Smooth muscle cell (in vitro differentiated cells): ENCODE results near the gene AP1M2. TPM values are rescaled to one million over a fixed set of nuclear protein-coding genes. Genes with fewer than 3 reads are reported as not detected.
A peak's percentile ranks its signal among the peaks of the same experiment; 100 is the strongest.

ENCODE experiments used
- DNase-seq: peaks from one replicate; lab custom pipeline; 2025; ENCODE audit not compliant: unreplicated experiment; lab: John Stamatoyannopoulos, UW
- H2AFZ ChIP-seq: fragments of 200-600 bp; sonication (generic); 2 replicates; pipeline ENCODE4 v1.6.0; 2016; ENCODE audit warnings: antibody characterized with exemption, low read depth, mild to moderate bottlenecking
- H3F3A ChIP-seq: fragments of 200-600 bp; sonication (generic); 2 replicates; pipeline ENCODE4 v1.6.0; 2017; ENCODE audit warnings: antibody characterized with exemption, low read depth
- H3K27ac ChIP-seq: fragments of 200-600 bp; sonication (generic); 2 replicates; pipeline ENCODE4 v1.5.1; 2016; ENCODE audit warnings: low read depth, mild to moderate bottlenecking
- H3K27me3 ChIP-seq: fragments of 200-600 bp; sonication (generic); 2 replicates; pipeline ENCODE4 v1.6.1; 2016; ENCODE audit warnings: low read depth, mild to moderate bottlenecking
- H3K36me3 ChIP-seq: fragments of 200-600 bp; sonication (generic); 2 replicates; pipeline ENCODE4 v1.5.1; 2016; ENCODE audit warnings: low read depth
- H3K4me1 ChIP-seq: fragments of 200-600 bp; sonication (generic); 2 replicates; pipeline ENCODE4 v1.5.1; 2016; ENCODE audit warnings: low read depth
- H3K4me2 ChIP-seq: fragments of 200-600 bp; sonication (generic); 2 replicates; pipeline ENCODE4 v1.6.0; 2016; ENCODE audit warnings: mild to moderate bottlenecking
- H3K4me3 ChIP-seq: fragments of 200-600 bp; sonication (generic); 2 replicates; pipeline ENCODE4 v1.5.1; 2016; ENCODE audit warnings: mild to moderate bottlenecking
- H3K79me2 ChIP-seq: fragments of 200-600 bp; sonication (generic); 2 replicates; pipeline ENCODE4 v1.6.0; 2016; ENCODE audit warnings: low read depth, mild to moderate bottlenecking
- H3K9ac ChIP-seq: fragments of 200-600 bp; sonication (generic); 2 replicates; pipeline ENCODE4 v1.6.0; 2016; ENCODE audit warnings: low read depth
- H3K9me3 ChIP-seq: fragments of 200-600 bp; sonication (generic); replicated peaks from 2 replicates; pipeline ENCODE4 v1.5.1; 2016; ENCODE audit warnings: low read depth
- H4K20me1 ChIP-seq: fragments of 200-600 bp; sonication (generic); 2 replicates; pipeline ENCODE4 v1.6.0; 2016; ENCODE audit warnings: low read depth
- WGBS: methylation state at CpG from one replicate; pipeline ENCODE4 v1.1.7; 2016; ENCODE audit warnings: low lambda C conversion rate; 5-methylcytosine and 5-hydroxymethylcytosine counted together
- polyA plus RNA-seq: library from polyadenylated mRNA; unstranded; fragments of >200 nt; fragmentation: Nextera tagmentation; extraction: Ambion mirVana; gene quantifications from 2 replicates; pipeline ENCODE4 v1.2.1, GENCODE V29; 2016
- total RNA-seq: library from RNA; depleted of rRNA; stranded (reverse); fragments of >200 nt; gene quantifications from 2 replicates; pipeline ENCODE4 v1.2.3, GENCODE V29; 2014
- TF ChIP-seq, protein P1 (sequence below): fragments of 200-600 bp; sonication (generic); IDR thresholded peaks from 2 replicates; pipeline ENCODE4 v1.5.1; 2017; ENCODE audit warnings: borderline replicate concordance, mild to moderate bottlenecking, antibody characterized with exemption; ENCODE audit not compliant: insufficient read depth, poor library complexity, severe bottlenecking

AP1M2 gene
- total and polyA plus RNA-seq, 2 experiments from 2014 or later: 8.8 to 37.1 TPM

DNA sequence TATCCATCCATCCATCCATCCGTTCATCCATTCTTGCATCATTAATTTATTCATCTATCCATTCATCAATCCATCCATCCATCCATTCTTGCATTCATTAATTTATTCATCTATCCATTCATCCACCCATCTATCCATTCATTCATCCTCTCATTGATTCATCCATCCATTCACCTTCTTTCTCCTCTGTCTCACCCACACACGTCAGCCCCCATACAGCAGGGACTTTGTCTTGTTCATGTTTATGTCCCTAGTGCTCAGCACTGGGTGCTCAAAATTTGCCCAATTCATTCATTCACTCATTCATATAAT, 683 bp upstream of the AP1M2 start:
- no peak for DNase-seq
- Histone ChIP-seq H3K27ac (no peak overlapping the region), H3K79me2 (no peaks in the 10 kb centered on the region), H3K4me2 (no peak overlapping the region), H2AFZ (no peak overlapping the region), H3K9ac (no peak overlapping the region), H3F3A (no peaks in the 10 kb centered on the region), H3K36me3 (no peaks in the 10 kb centered on the region), H3K27me3 (peaks cover 22% of the 10 kb centered on the region), H3K9me3 (no peaks in the 10 kb centered on the region), H3K4me1 (no peaks in the 10 kb centered on the region), H4K20me1 (no peaks in the 10 kb centered on the region), H3K4me3 (no peak overlapping the region)
- TF ChIP-seq, protein P1, sequence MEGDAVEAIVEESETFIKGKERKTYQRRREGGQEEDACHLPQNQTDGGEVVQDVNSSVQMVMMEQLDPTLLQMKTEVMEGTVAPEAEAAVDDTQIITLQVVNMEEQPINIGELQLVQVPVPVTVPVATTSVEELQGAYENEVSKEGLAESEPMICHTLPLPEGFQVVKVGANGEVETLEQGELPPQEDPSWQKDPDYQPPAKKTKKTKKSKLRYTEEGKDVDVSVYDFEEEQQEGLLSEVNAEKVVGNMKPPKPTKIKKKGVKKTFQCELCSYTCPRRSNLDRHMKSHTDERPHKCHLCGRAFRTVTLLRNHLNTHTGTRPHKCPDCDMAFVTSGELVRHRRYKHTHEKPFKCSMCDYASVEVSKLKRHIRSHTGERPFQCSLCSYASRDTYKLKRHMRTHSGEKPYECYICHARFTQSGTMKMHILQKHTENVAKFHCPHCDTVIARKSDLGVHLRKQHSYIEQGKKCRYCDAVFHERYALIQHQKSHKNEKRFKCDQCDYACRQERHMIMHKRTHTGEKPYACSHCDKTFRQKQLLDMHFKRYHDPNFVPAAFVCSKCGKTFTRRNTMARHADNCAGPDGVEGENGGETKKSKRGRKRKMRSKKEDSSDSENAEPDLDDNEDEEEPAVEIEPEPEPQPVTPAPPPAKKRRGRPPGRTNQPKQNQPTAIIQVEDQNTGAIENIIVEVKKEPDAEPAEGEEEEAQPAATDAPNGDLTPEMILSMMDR: no peak
- WGBS: 97% methylated on average over 2 of the region's 2 CpGs

- TF ChIP-seq, protein P1: no peak
- no peaks in the 10 kb centered on the region for H3K79me2 ChIP-seq
- no peaks in the 10 kb centered on the region for H3K9me3 ChIP-seq
- H2AFZ ChIP-seq: no peak overlapping the region
- peak overlapping the region; percentile 51 for H3K4me3 ChIP-seq
- H3K4me1 ChIP-seq: no peaks in the 10 kb centered on the region
- H3K36me3 ChIP-seq: no peaks in the 10 kb centered on the region
- DNase-seq: no peak
- H3K27me3 ChIP-seq: peaks cover 22% of the 10 kb centered on the region
- no peak overlapping the region for H3K27ac ChIP-seq
- no peaks in the 10 kb centered on the region for H4K20me1 ChIP-seq
- 70% methylated on average over 6 of the region's 6 CpGs for WGBS
- no peak overlapping the region for H3K9ac ChIP-seq
- H3K4me2 ChIP-seq: peak overlapping the region; percentile 61
- no peaks in the 10 kb centered on the region for H3F3A ChIP-seq
These were observed 716 bp downstream of the AP1M2 start for GRCh38 chr19:10586396-10586795.

DNA sequence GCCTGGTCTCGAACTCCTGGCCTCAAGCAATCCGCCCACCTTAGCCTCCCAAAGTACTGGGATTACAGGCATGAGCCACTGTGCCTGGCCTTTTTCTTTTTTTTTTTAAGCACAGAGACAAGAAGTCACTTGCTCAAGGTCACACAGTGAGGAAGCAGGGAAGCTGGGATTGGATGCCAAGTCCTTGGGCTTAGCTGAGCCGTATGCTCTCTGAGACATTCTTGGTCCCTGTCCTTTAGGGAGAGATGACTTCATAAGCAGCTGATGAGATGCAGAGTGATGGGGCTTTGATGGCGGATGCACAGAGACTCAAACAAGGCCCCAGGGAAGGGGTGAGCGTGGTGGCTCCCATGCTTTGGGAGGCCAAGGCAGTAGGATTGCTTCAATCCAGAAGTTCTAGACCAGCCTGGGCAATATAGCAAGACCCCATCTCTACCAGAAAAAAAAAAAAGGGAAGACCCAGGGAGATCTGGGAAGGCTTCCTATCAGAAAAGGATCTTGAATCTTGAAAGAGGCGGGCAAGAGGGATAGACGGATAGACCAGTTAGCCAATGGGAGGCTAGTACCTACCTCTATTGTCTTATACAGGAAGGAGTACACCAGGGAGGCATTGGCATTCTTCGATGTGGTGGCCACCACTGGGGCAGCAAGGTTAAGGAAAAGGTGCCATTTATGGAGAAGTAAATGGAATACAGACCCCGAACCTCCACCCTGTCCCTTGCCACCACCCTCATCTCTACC, 3.9 kb downstream of the AP1M2 start:
- Histone ChIP-seq H3K27ac (no peak overlapping the region), H3K36me3 (no peaks in the 10 kb centered on the region), H3K9ac (no peak overlapping the region), H3F3A (no peaks in the 10 kb centered on the region), H3K4me1 (no peaks in the 10 kb centered on the region), H2AFZ (no peak overlapping the region), H3K4me3 (no peak overlapping the region), H3K4me2 (no peak overlapping the region), H4K20me1 (no peaks in the 10 kb centered on the region), H3K9me3 (no peaks in the 10 kb centered on the region), H3K27me3 (peaks cover 20% of the 10 kb centered on the region), H3K79me2 (no peaks in the 10 kb centered on the region)
- TF ChIP-seq, protein P1: no peak
- no peak for DNase-seq
- 90% methylated on average over 9 of the region's 9 CpGs for WGBS

- H3K4me2 ChIP-seq: no peak overlapping the region
- H3K27me3 ChIP-seq: peaks cover 9% of the 10 kb centered on the region
- H4K20me1 ChIP-seq: no peaks in the 10 kb centered on the region
- no peak for DNase-seq
- H3K4me1 ChIP-seq: no peaks in the 10 kb centered on the region
- no peak overlapping the region for H3K9ac ChIP-seq
- TF ChIP-seq, protein P1: no peak
- no peak overlapping the region for H2AFZ ChIP-seq
- no peaks in the 10 kb centered on the region for H3K36me3 ChIP-seq
- H3K9me3 ChIP-seq: no peaks in the 10 kb centered on the region
- no peaks in the 10 kb centered on the region for H3K79me2 ChIP-seq
- H3K4me3 ChIP-seq: no peak overlapping the region
- 81% methylated on average over 13 of the region's 13 CpGs for WGBS
- H3F3A ChIP-seq: no peaks in the 10 kb centered on the region
- no peak overlapping the region for H3K27ac ChIP-seq
These were observed 5.0 kb downstream of the AP1M2 start for GRCh38 chr19:10582091-10582490.
